K562 (cell line): ENCODE data around the gene PEX5. TPM values are rescaled to one million over a fixed set of nuclear protein-coding genes. Genes with fewer than 3 reads are reported as not detected.

ENCODE experiments used
- ADNP ChIP-seq: fragments of 200-800 bp; sonication (Bioruptor generic); IDR thresholded peaks from 2 replicates; pipeline ENCODE4 v1.6.1; 2016; ENCODE audit warnings: missing genetic modification characterization, missing compliant biosample characterization
- CHD7 ChIP-seq: fragments of 200-600 bp; sonication (generic); IDR thresholded peaks from one replicate; pipeline ENCODE4 v1.6.1; 2012; ENCODE audit warnings: mild to moderate bottlenecking, low read depth, low read length, inconsistent platforms
- EP400 ChIP-seq: fragments of 450-650 bp; IDR thresholded peaks from 2 replicates; pipeline ENCODE4 v1.6.1; 2017; ENCODE audit warnings: antibody characterized with exemption, mild to moderate bottlenecking, moderate library complexity
- GTF2F1 ChIP-seq: IDR thresholded peaks from 2 replicates; pipeline ENCODE4 v1.6.1; 2011; ENCODE audit warnings: low read depth, low read length, improper control_type of control experiment
- KHSRP ChIP-seq: fragments of 450-650 bp; IDR thresholded peaks from 2 replicates; pipeline ENCODE4 v1.6.1; 2017
- RBM15 ChIP-seq: fragments of 200-400 bp; formaldehyde crosslinking; IDR thresholded peaks from 2 replicates; pipeline ENCODE4 v1.6.1; 2018; ENCODE audit warnings: mild to moderate bottlenecking, low read length, moderate library complexity; ENCODE audit not compliant: insufficient read depth
- SIN3A ChIP-seq, 2 experiments: fragments of 150-350 bp in 1 of 2; IDR thresholded peaks; 2 replicates each; pipeline ENCODE4 v1.6.1; 2011 to 2016; ENCODE audit warnings: borderline replicate concordance in 2 of 2, low read depth in 2 of 2, low read length in 2 of 2, mild to moderate bottlenecking in 2 of 2, moderate library complexity in 2 of 2; ENCODE audit not compliant: control insufficient read depth in 1 of 2
- SMAD1 ChIP-seq: fragments of 150-350 bp; IDR thresholded peaks from 2 replicates; pipeline ENCODE4 v1.6.1; 2014; ENCODE audit warnings: low read length, low read depth; ENCODE audit not compliant: partially characterized antibody
- ZNF12 ChIP-seq: sonication (generic); formaldehyde crosslinking; IDR thresholded peaks from 2 replicates; pipeline ENCODE4 v1.4.0; 2020; ENCODE audit warnings: mild to moderate bottlenecking, missing genetic modification reagents
- ZNF561 ChIP-seq: fragments of 450-650 bp; formaldehyde crosslinking; conservative IDR thresholded peaks from 2 replicates; pipeline ENCODE4 v1.4.0; 2020; ENCODE audit warnings: mild to moderate bottlenecking, moderate library complexity
- polyA plus RNA-seq, 8 experiments: library from polyadenylated mRNA; depleted of rRNA in 4 of 8; stranded (reverse) in 5 of 8; unstranded in 3 of 8; fragments of >200 nt; fragmentation: Nextera tagmentation in 2 of 8; fragmentation: Illumina TruSeq in 1 of 8; extraction: Ambion mirVana in 2 of 8; extraction: Trizol in 1 of 8; gene quantifications; 2 replicates each; pipeline versions ENCODE4 v1.2.1 to v1.2.3, GENCODE V29; 2011 to 2014; ENCODE audit warnings: inconsistent platforms in 1 of 8, missing spikeins in 1 of 8
- total RNA-seq, 7 experiments: library from RNA; depleted of rRNA in 6 of 7; stranded (reverse); fragments of >200 nt in 6 of 7; fragmentation: Illumina TruSeq in 2 of 7; extraction: Trizol in 2 of 7; gene quantifications; 2 replicates each; pipeline versions ENCODE4 v1.2.1 to v1.2.3, GENCODE V29; 2011 to 2021; ENCODE audit warnings: low replicate concordance in 1 of 7
- TF ChIP-seq, protein P1 (sequence below): fragments of 250-450 bp; sonication (Bioruptor Pico); IDR thresholded peaks from 2 replicates; pipeline ENCODE4 v1.4.0; 2020
- TF ChIP-seq, protein P2 (sequence below): fragments of 450-650 bp; IDR thresholded peaks from 2 replicates; pipeline ENCODE4 v1.7.0; 2016; ENCODE audit warnings: borderline replicate concordance

Gene PEX5
- total and polyA plus RNA-seq, 9 of the 15 experiments (the other 6 are each of a cell fraction or from before 2014, with no cell fraction given) = 1.4 to 26.1 (median 14.0) TPM

DNA sequence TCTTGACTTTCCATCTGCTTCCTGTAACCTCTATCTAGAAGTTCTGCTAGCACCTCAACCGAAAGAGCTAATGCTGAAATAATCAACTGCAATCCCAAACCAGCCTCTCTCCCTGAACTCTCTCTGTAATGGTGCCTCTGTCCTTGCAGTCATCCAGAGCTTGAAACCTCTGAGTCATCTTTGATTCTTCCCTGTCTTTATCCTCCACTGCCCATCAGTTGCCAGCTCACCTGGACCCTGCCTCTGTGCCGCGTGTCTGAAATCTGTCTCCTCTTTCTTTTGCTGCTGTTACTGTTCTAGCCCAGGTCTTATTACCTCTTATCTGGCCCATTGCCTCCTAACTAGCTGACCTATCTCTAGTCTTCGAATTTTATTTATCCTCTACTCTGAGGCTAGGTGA lies 43.8 kb upstream of the PEX5 start (continued):
- no peak for TF ChIP-seq CHD7
- TF ChIP-seq GTF2F1 = no peak
- no peak for TF ChIP-seq ADNP (tag)
- TF ChIP-seq EP400 = no peak
- no peak for TF ChIP-seq KHSRP
- TF ChIP-seq SIN3A (IDR thresholded peaks at IDR 0.05; ENCODE audit: borderline replicate concordance in 2 of 2, control insufficient read depth in 1 of 2, low read depth in 2 of 2, low read length in 2 of 2) = no peak
- TF ChIP-seq, protein P1, sequence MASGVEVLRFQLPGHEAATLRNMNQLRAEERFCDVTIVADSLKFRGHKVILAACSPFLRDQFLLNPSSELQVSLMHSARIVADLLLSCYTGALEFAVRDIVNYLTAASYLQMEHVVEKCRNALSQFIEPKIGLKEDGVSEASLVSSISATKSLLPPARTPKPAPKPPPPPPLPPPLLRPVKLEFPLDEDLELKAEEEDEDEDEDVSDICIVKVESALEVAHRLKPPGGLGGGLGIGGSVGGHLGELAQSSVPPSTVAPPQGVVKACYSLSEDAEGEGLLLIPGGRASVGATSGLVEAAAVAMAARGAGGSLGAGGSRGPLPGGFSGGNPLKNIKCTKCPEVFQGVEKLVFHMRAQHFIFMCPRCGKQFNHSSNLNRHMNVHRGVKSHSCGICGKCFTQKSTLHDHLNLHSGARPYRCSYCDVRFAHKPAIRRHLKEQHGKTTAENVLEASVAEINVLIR (CRISPR knock-in tag) = no peak
- TF ChIP-seq SMAD1 = no peak
- no peak for TF ChIP-seq RBM15
- TF ChIP-seq, protein P2, sequence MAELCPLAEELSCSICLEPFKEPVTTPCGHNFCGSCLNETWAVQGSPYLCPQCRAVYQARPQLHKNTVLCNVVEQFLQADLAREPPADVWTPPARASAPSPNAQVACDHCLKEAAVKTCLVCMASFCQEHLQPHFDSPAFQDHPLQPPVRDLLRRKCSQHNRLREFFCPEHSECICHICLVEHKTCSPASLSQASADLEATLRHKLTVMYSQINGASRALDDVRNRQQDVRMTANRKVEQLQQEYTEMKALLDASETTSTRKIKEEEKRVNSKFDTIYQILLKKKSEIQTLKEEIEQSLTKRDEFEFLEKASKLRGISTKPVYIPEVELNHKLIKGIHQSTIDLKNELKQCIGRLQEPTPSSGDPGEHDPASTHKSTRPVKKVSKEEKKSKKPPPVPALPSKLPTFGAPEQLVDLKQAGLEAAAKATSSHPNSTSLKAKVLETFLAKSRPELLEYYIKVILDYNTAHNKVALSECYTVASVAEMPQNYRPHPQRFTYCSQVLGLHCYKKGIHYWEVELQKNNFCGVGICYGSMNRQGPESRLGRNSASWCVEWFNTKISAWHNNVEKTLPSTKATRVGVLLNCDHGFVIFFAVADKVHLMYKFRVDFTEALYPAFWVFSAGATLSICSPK = no peak
- TF ChIP-seq ZNF12 (CRISPR knock-in tag) = no peak
- no peak for TF ChIP-seq ZNF561 (CRISPR knock-in tag)
